Endothelial cell (in vitro differentiated cells): ENCODE data around the gene STRA6. TPM values are rescaled to one million over a fixed set of nuclear protein-coding genes. Genes with fewer than 3 reads are reported as not detected.

Source experiments
- DNase-seq: peaks from one replicate; pipeline ENCODE4 v3.0.0; 2021; ENCODE audit warnings: low spot score
- H3K27ac Mint-ChIP-seq: one replicate; pipeline ENCODE4 v1.8.0; 2021; ENCODE audit warnings: mixed read lengths, inconsistent platforms; ENCODE audit not compliant: unreplicated experiment
- H3K27me3 Mint-ChIP-seq: one replicate; pipeline ENCODE4 v1.8.0; 2021; ENCODE audit warnings: mild to moderate bottlenecking, moderate library complexity, mixed read lengths, inconsistent platforms; ENCODE audit not compliant: unreplicated experiment
- H3K36me3 Mint-ChIP-seq: one replicate; pipeline ENCODE4 v1.8.0; 2021; ENCODE audit warnings: mild to moderate bottlenecking, low read depth, mixed read lengths, inconsistent platforms; ENCODE audit not compliant: unreplicated experiment
- H3K4me1 Mint-ChIP-seq: one replicate; pipeline ENCODE4 v1.8.0; 2021; ENCODE audit warnings: mild to moderate bottlenecking, mixed read lengths, inconsistent platforms; ENCODE audit not compliant: unreplicated experiment
- H3K4me3 Mint-ChIP-seq: one replicate; pipeline ENCODE4 v1.8.0; 2021; ENCODE audit warnings: mild to moderate bottlenecking, mixed read lengths, inconsistent platforms; ENCODE audit not compliant: unreplicated experiment
- H3K9me3 Mint-ChIP-seq: one replicate; pipeline ENCODE4 v1.8.0; 2021; ENCODE audit warnings: mixed read lengths, inconsistent platforms; ENCODE audit not compliant: unreplicated experiment
- CTCF ChIP-seq: fragments of 200-600 bp; sonication (generic); IDR thresholded peaks from one replicate; pipeline ENCODE4 v1.5.0; 2021; ENCODE audit warnings: antibody characterized with exemption; ENCODE audit not compliant: unreplicated experiment
- total RNA-seq: library from RNA; stranded (reverse); fragmentation: NEBNext Ultra II Directional; extraction: Animal tissue kit (Norgen Biotek cat#: 25700); gene quantifications from one replicate; pipeline ENCODE4 v1.2.1, GENCODE V29; 2021; ENCODE audit not compliant: unreplicated experiment

Gene STRA6
- total RNA-seq, 1 donor from 2014 or later: 9.2 TPM

GRCh38 chr15:74171965-74172541 lies 30.5 kb downstream of the STRA6 start:
- Mint-ChIP-seq H3K27me3 (peaks cover 9% of the 10 kb centered on the region), H3K27ac (no peak overlapping the region), H3K9me3 (no peaks in the 10 kb centered on the region), H3K4me3 (no peak overlapping the region), H3K4me1 (peaks cover 9% of the 10 kb centered on the region), H3K36me3 (peaks cover 3% of the 10 kb centered on the region)
- TF ChIP-seq CTCF: no peak
- DNase-seq: no peak

- Mint-ChIP-seq H3K4me3 (no peak overlapping the region), H3K36me3 (peaks cover 3% of the 10 kb centered on the region), H3K27ac (no peak overlapping the region), H3K4me1 (peaks cover 9% of the 10 kb centered on the region), H3K9me3 (no peaks in the 10 kb centered on the region), H3K27me3 (peaks cover 9% of the 10 kb centered on the region)
- TF ChIP-seq CTCF: no peak
- no peak for DNase-seq
Observed at GRCh38 chr15:74170875-74171578, 31.6 kb downstream of the STRA6 start.

- Mint-ChIP-seq H3K27me3 (peaks cover 8% of the 10 kb centered on the region), H3K4me3 (no peak overlapping the region), H3K4me1 (peaks cover 9% of the 10 kb centered on the region), H3K36me3 (peaks cover 3% of the 10 kb centered on the region), H3K9me3 (no peaks in the 10 kb centered on the region), H3K27ac (peak overlapping the region; percentile 44)
- DNase-seq: no peak
- no peak for TF ChIP-seq CTCF
Observed at GRCh38 chr15:74170071-74170844, 32.3 kb downstream of the STRA6 start.

GRCh38 chr15:74168711-74169126 lies 33.9 kb downstream of the STRA6 start:
- no peak for TF ChIP-seq CTCF
- no peak overlapping the region for H3K27ac Mint-ChIP-seq
- H3K27me3 Mint-ChIP-seq: peaks cover 3% of the 10 kb centered on the region
- peaks cover 3% of the 10 kb centered on the region for H3K36me3 Mint-ChIP-seq
- no peak for DNase-seq
- H3K4me3 Mint-ChIP-seq: no peak overlapping the region
- no peaks in the 10 kb centered on the region for H3K9me3 Mint-ChIP-seq
- peaks cover 9% of the 10 kb centered on the region for H3K4me1 Mint-ChIP-seq
